ENCODE data around the gene CACNA2D3.

Gene CACNA2D3

DNA sequence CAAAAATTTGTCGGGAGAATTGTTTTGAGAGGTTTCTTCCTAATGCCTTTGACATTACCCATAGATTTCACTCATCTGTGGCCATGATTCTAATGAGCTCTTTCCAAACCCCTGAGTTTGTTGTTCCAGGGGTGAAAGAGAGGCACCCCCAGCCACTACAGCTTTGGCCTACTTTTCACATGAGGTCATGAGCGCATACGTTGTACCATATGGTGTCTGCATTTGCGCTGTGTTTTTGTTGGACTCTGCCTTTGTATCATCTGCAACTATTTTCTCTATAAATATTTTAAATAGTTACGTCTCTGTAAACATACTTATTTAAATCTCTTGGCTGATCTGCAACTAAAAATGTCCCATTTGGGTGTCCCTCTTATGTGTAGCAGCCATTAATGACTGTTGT is 697.6 kb downstream of the CACNA2D3 start:
- no peak overlapping the region for H3K4me3 ChIP-seq (ENCODE audit: low read depth, low read length)

- H3K4me3 ChIP-seq (ENCODE audit: low read depth, low read length), result no peak overlapping the region
These were observed 699.9 kb downstream of the CACNA2D3 start for GRCh38 chr3:54822206-54822605.

DNA sequence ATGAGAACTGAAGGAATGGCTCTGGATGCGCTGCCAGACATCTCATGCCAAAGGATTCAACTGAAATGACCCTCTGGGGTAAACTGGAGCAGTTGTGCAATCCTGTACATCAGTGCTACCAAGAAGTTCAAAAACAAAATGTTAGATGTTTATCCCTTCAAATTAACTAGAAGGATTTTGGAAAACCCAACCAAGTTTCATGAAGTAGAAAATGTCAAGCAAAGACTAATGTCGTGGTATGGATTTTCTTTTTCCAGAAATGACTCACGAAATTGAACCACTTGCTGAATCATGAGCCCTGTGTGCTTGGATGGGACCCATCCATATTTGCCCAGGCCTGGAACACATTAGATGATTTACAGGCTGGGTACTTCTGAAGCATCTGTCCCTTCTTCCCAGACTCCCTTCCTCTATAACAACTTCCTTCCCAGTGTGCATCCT is 703.9 kb downstream of the CACNA2D3 start:
- H3K4me3 ChIP-seq (ENCODE audit: low read depth, low read length), result no peak overlapping the region

- H3K4me3 ChIP-seq (ENCODE audit: low read depth, low read length), result no peak overlapping the region
These were observed 704.8 kb downstream of the CACNA2D3 start for GRCh38 chr3:54827056-54827687.

DNA sequence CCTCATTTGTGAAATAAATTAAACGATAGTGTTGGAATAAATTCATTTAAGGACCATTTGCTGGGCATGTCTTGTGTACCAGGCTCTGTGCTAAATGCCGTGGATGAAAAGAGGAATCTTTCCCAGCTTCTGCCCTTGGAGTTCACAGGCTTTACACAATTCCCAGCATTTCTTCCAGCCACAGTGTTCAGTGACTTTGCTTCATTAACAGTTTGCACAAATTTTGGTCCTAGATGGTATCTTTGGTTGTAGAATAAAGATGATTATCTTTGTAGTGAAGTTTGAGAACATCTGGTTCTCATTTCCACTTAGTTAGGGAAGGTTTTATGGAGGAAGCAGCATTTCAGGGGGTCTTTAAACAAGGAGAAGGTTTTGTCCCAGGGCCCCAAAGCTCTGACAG is 705.4 kb downstream of the CACNA2D3 start:
- no peak overlapping the region for H3K4me3 ChIP-seq (ENCODE audit: low read depth, low read length)

GRCh38 chr3:54830658-54831057 is 708.3 kb downstream of the CACNA2D3 start:
- H3K4me3 ChIP-seq (ENCODE audit: low read depth, low read length), result no peak overlapping the region

DNA sequence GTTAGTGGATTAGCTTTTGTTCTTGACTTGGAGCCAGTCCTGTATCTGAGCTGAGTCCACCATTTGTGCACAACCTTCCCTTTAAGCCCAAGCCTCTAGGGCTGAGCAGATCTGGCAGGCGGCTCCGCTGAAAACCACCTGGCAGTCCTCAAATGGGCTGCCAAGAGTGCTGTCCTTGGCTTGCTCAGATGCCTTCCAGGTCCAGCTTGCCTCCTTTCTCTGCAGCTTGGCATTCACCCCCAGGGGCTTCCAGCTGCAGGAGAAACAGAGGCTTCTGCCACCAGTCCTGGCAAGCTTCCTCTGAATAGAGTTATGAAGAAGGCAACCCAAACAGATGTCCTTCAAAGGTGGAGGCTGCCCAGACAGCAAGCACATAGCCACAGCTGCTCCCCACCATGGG is 708.8 kb downstream of the CACNA2D3 start:
- no peak overlapping the region for H3K4me3 ChIP-seq (ENCODE audit: low read depth, low read length)

- H3K4me3 ChIP-seq (ENCODE audit: low read depth, low read length), result no peak overlapping the region
These were observed 710.5 kb downstream of the CACNA2D3 start for GRCh38 chr3:54832876-54833275.

- H3K4me3 ChIP-seq (ENCODE audit: low read depth, low read length), result no peak overlapping the region
These were observed 713.3 kb downstream of the CACNA2D3 start for GRCh38 chr3:54835701-54836100.

DNA sequence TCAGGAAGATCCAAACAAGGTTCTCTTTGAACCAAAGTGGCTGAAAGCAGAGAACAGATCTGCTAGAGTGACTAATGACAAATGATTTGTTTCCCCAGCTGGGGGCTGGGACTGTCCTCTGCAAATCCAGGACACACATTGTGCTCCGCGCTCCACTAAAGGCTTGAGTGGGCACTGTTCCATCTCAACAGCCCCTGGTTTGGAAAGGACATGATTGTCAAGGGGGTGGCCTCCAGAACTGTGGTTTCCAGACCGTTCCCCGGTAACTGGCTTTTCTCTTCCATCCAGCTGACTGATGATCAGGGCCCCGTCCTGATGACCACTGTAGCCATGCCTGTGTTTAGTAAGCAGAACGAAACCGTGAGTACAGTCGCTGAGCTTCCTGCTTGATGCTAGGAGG is 714.5 kb downstream of the CACNA2D3 start:
- H3K4me3 ChIP-seq (ENCODE audit: low read depth, low read length), result no peak overlapping the region

GRCh38 chr3:54837964-54838363 is 715.6 kb downstream of the CACNA2D3 start:
- no peak overlapping the region for H3K4me3 ChIP-seq (ENCODE audit: low read depth, low read length)

DNA sequence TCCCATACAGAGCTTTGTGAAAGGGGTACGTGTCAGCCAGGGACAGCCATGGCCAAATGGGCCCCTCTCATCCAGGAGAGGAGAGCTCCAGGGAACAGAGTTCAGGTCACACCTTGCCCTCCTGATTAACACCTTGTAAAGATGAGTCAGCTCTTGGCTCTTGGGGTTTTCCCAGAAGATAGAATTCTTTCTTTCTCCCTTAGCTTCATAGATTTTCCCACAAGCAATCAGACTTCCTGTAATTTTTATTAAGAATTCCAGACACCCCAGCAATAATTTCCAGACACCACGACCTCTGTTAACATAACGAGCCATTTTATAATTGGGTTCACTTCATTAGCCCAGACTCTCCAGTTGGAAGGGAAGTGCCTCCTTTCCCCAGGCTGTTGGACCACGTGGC is 719.1 kb downstream of the CACNA2D3 start:
- no peak overlapping the region for H3K4me3 ChIP-seq (ENCODE audit: low read depth, low read length)

GRCh38 chr3:54843352-54843751 is 721.0 kb downstream of the CACNA2D3 start:
- no peak overlapping the region for H3K4me3 ChIP-seq (ENCODE audit: low read depth, low read length)

GRCh38 chr3:54844211-54844610 is 721.9 kb downstream of the CACNA2D3 start:
- H3K4me3 ChIP-seq (ENCODE audit: low read depth, low read length), result no peak overlapping the region

- H3K4me3 ChIP-seq (ENCODE audit: low read depth, low read length), result no peak overlapping the region
These were observed 722.7 kb downstream of the CACNA2D3 start for GRCh38 chr3:54845011-54845410.

DNA sequence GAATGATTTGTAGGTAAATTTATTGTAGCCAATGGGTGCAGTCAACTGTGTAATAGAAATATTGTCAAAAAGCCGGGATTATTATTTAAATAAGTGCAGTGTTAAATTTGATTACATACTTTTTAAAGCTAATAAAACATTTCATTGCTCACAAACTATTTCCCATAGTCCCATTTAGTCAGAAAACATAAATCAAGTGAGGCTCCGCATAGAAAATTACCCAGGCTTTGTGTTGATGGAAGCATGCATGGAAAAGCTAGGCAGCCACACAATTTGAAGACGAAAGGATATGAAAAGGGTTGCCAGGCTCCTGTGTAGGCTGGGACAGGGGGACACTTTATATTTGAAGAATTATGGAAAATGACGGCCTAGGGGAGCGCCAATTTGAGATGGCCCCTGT is 723.2 kb downstream of the CACNA2D3 start:
- H3K4me3 ChIP-seq (ENCODE audit: low read depth, low read length), result no peak overlapping the region

- no peak overlapping the region for H3K4me3 ChIP-seq (ENCODE audit: low read depth, low read length)
These were observed 723.8 kb downstream of the CACNA2D3 start for GRCh38 chr3:54846119-54846518.

DNA sequence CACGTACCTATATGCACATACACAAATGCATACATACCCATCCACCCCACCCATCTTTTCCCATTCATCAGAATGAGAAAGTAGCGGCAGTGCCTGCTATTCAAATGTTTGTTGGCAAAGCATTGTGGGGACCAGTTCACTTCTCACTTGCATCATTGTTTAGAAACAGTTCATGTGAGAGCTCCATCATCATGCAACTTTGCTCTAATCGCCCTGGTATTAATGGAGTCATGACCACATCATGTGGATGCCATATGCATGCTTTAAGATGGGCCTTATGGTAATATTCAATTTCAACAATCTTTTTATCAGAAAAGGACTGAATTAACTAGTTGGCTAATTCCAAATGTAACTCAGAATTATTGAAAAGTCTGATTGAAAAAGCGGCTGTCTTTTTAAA is 725.0 kb downstream of the CACNA2D3 start:
- no peak overlapping the region for H3K4me3 ChIP-seq (ENCODE audit: low read depth, low read length)

DNA sequence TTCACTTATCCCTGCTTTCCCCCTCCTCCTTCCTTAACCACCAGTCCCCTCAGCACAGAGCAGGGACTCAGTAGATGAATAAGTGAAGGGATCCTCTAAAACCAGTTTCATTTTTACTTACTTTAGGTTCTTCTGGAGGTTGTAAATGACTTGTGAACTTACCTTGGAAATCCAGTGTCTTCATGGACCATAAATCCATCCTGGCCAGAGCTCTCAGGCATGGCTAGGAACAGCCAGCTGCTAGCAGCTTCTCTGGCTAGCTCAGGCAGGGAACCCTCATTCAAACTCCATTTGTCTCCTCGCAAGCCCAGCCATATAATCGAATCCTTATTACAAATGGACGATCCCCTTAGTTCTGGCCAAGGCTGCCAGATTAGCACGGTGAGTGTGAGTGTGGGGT is 727.0 kb downstream of the CACNA2D3 start:
- no peak overlapping the region for H3K4me3 ChIP-seq (ENCODE audit: low read depth, low read length)

- H3K4me3 ChIP-seq (ENCODE audit: low read depth, low read length), result no peak overlapping the region
These were observed 728.2 kb downstream of the CACNA2D3 start for GRCh38 chr3:54850484-54851018.

DNA sequence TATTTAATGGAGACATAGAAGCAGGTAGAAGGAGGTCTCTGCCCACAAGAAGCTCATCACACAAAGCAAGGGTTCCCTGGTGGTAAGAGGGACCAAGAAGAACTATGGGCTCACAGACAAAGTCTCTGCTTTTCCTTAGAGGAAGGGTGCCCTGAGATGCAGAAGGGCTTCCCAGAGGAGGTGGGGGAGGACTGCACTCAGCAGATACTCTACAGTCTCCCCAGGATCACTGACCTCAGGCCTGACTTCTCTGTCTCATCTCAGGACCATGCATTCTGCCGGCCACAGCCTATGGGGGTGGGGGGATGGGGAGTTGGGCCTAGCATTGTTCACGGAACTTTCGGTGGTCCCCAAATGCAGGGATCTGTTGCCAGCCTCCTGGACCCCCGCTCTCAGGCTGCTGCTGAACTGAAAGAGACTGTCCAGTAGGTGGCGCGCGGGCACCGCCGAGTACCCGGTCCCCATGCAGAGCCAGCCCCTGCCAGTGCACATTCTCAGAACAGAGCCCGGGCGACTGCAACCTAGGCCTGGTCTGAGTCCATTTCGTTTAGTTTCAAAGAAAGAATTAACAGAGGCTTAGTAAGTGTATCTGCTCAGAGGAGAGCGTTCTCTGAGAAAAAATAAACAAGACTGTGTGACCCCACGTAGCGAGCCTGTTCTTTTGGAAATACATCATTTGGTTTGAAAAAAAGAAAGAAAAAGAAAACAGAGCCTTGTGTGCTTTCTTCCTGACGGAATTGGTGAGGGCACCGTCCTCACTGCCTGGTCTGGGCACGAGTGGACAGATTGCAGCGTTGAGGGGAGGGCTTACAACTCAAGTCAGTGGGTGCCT is 731.4 kb downstream of the CACNA2D3 start:
- H3K4me3 ChIP-seq (ENCODE audit: low read depth, low read length), result no peak overlapping the region

DNA sequence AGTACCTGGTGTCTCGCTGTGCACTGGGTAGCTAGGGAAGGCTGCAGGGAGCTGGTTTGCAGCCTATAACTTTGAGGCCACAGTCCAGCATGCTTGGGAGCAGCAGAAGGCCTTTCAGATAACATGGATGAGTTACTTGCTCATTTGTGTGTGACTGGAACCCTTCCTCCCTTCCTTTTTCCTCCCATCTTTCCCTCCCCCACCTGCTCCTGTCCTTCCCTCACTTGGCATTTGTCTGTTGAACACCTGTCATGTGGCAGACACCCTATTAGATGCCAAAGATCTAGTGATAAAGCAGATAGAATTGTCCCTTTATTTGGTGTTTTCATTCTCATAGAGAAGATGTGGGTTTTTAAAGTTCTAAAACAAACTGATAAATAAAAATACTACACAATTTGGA is 733.9 kb downstream of the CACNA2D3 start:
- no peak overlapping the region for H3K4me3 ChIP-seq (ENCODE audit: low read depth, low read length)

Measured in iPS-11a (cell line).